Suprapubic skin (tissue), 4 donors: Measurements from ENCODE around the gene LMBR1. TPM values are rescaled to one million over a fixed set of nuclear protein-coding genes. Genes with fewer than 3 reads are reported as not detected.
"Not testable (repeated sequence)": the region's sequence is repeated elsewhere in the genome, so short reads cannot be mapped to it uniquely, and the experiment has no call there.

ENCODE experiments used
- DNase-seq, 2 donors: peaks; one replicate each; pipeline ENCODE4 v3.0.0-alpha.2; 2019; ENCODE audit warnings: low spot score in 2 of 2
- H3K27ac ChIP-seq: fragments of 200-600 bp; sonication (generic); one replicate; pipeline ENCODE4 v1.5.1; 2019
- H3K27me3 ChIP-seq: fragments of 200-600 bp; sonication (generic); one replicate; pipeline ENCODE4 v1.5.1; 2019
- H3K36me3 ChIP-seq: fragments of 200-600 bp; sonication (generic); one replicate; pipeline ENCODE4 v1.5.1; 2019
- H3K4me1 ChIP-seq: fragments of 200-600 bp; sonication (generic); one replicate; pipeline ENCODE4 v1.5.1; 2019
- H3K4me3 ChIP-seq: fragments of 200-600 bp; sonication (generic); one replicate; pipeline ENCODE4 v1.5.1; 2019; ENCODE audit warnings: mild to moderate bottlenecking
- H3K9me3 ChIP-seq: fragments of 200-600 bp; sonication (generic); one replicate; pipeline ENCODE4 v1.5.1; 2019
- EP300 ChIP-seq: sonication (generic); formaldehyde crosslinking; IDR thresholded peaks from one replicate; pipeline ENCODE4 v1.6.1; 2017; ENCODE audit warnings: antibody characterized with exemption
- POLR2A ChIP-seq, 2 donors: fragments of 450-650 bp; IDR thresholded peaks; one replicate each; pipeline ENCODE4 v1.6.1; 2017; ENCODE audit warnings: antibody characterized with exemption in 2 of 2, mild to moderate bottlenecking in 2 of 2, moderate library complexity in 2 of 2
- POLR2AphosphoS5 ChIP-seq, 3 donors: sonication (generic); formaldehyde crosslinking; IDR thresholded peaks; one replicate each; pipeline ENCODE4 v1.6.1; 2017; ENCODE audit warnings: antibody characterized with exemption in 3 of 3
- WGBS: methylation state at CpG from one replicate; pipeline ENCODE4 v1.1.5; 2018; 5-methylcytosine and 5-hydroxymethylcytosine counted together
- total RNA-seq, 4 donors: library from RNA; depleted of rRNA; stranded (reverse); fragments of >200 nt; gene quantifications; one replicate each; pipeline ENCODE4 v1.1.0, GENCODE V29; 2016
- TF ChIP-seq, protein P1 (sequence below), 2 donors: fragments of 200-600 bp in 1 of 2; fragments of 450-650 bp in 1 of 2; sonication (generic) in 1 of 2; IDR thresholded peaks; one replicate each; pipeline ENCODE4 v1.5.1; 2016 to 2019; ENCODE audit warnings: antibody characterized with exemption in 2 of 2, mild to moderate bottlenecking in 1 of 2, moderate library complexity in 1 of 2

The LMBR1 gene
- total RNA-seq, 4 donors from 2014 or later: 48.7 to 104 (median 59.1) TPM

DNA sequence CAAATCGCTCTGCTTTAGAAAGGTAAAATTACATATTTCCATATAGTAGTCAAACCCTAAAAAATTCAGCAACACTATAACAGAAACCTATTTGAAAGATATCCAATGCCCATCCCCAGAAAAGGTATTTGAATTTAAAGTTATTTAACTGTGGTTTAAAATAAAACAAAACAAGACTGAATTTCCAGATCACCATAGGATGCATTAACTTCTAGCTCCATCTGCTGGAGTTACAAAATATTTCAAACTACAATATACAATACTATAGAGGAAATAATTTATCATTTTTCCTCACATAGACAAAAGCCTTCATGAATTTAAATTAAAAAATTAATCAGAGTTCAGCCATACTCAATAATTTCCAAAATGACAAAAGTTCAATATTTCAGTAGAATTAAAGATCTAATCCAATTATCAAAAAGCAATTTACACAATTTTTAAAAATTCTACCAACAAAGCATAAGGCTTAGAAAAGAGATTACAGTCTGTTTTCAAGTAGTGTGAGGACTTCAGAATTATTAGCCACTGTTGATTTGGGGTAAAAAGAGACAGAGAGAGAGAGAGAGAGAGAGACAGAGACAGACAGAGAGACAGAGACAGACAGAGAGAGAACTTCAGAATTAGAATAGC, 75.9 kb downstream of the LMBR1 start:
- no peak for TF ChIP-seq POLR2AphosphoS5 (IDR thresholded peaks at IDR 0.05)
- TF ChIP-seq, protein P1, sequence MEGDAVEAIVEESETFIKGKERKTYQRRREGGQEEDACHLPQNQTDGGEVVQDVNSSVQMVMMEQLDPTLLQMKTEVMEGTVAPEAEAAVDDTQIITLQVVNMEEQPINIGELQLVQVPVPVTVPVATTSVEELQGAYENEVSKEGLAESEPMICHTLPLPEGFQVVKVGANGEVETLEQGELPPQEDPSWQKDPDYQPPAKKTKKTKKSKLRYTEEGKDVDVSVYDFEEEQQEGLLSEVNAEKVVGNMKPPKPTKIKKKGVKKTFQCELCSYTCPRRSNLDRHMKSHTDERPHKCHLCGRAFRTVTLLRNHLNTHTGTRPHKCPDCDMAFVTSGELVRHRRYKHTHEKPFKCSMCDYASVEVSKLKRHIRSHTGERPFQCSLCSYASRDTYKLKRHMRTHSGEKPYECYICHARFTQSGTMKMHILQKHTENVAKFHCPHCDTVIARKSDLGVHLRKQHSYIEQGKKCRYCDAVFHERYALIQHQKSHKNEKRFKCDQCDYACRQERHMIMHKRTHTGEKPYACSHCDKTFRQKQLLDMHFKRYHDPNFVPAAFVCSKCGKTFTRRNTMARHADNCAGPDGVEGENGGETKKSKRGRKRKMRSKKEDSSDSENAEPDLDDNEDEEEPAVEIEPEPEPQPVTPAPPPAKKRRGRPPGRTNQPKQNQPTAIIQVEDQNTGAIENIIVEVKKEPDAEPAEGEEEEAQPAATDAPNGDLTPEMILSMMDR (IDR thresholded peaks at IDR 0.05): peak in 1 of 2 donors; percentile 7
- H3K36me3 ChIP-seq: peaks cover 14% of the 10 kb centered on the region
- no peak overlapping the region for H3K4me3 ChIP-seq
- 97% methylated on average over 1 of the region's 1 CpG for WGBS
- no peak for DNase-seq
- no peaks in the 10 kb centered on the region for H3K9me3 ChIP-seq
- H3K27me3 ChIP-seq: no peaks in the 10 kb centered on the region
- no peak overlapping the region for H3K27ac ChIP-seq
- H3K4me1 ChIP-seq: no peaks in the 10 kb centered on the region

DNA sequence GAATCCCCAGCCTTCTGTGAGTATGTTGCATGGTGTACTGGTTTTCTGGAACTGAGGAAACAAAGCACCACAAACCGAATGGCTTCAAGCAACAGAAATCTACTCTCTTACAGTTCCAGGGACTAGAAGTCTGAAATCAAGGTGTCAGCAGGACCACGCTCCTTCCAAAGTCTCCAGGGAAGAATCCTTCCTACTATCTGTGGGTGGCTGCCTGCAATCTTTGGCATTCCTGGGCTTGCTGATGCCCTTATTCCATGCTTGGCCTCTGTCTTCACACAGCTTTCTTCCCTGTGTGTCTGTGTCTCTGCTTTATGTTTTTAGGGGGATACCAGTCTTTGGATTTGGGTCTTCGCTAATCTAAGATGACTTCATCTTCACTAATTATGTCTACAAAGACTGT, 81.3 kb downstream of the LMBR1 start:
- no peaks in the 10 kb centered on the region for H3K27me3 ChIP-seq
- no peak overlapping the region for H3K4me3 ChIP-seq
- TF ChIP-seq, protein P1 (IDR thresholded peaks at IDR 0.05): no peak
- TF ChIP-seq POLR2AphosphoS5 (IDR thresholded peaks at IDR 0.05) (no peak), EP300 (no peak), POLR2A (IDR thresholded peaks at IDR 0.05) (no peak)
- no peak overlapping the region for H3K27ac ChIP-seq
- DNase-seq: no peak
- no peaks in the 10 kb centered on the region for H3K9me3 ChIP-seq
- H3K4me1 ChIP-seq: no peaks in the 10 kb centered on the region
- WGBS: 97% methylated on average over 3 of the region's 3 CpGs
- H3K36me3 ChIP-seq: peaks cover 19% of the 10 kb centered on the region

DNA sequence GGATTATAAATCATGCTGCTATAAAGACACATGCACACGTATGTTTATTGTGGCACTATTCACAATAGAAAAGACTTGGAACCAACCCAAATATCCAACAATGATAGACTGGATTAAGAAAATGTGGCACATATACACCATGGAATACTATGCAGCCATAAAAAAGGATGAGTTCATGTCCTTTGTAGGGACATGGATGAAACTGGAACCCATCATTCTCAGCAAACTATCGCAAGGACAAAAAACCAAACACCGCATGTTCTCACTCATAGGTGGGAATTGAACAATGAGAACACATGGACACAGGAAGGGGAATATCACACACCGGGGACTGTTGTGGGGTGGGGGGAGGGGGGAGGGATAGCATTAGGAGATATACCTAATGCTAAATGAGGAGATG, 89.3 kb downstream of the LMBR1 start:
- H3K9me3 ChIP-seq, H3K4me1 ChIP-seq, H3K27ac ChIP-seq, H3K27me3 ChIP-seq, DNase-seq, H3K4me3 ChIP-seq: not testable (repeated sequence)
- peaks cover 10% of the 10 kb centered on the region for H3K36me3 ChIP-seq
- WGBS: 99% methylated on average over 4 of the region's 4 CpGs

DNA sequence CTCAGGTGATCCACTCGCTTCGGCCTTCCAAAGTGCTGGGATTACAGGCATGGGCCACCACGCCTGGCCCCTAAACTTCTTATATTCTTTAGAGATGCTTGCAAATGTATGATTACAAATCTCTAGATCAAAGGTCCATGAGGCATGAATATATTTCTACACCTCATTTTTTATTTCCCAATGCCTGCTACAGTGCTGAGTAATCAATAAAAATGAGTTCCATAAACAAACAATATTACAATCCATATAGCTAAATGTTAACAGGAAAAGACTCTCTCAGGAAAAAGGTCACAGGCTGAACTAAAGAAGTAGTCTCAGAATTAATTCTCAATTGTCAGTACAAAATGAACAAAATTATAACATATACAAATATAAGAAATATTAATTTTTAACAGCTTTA, 90.8 kb downstream of the LMBR1 start:
- Histone ChIP-seq H3K9me3 (no peaks in the 10 kb centered on the region), H3K27me3 (no peaks in the 10 kb centered on the region), H3K4me1 (no peaks in the 10 kb centered on the region), H3K4me3 (no peak overlapping the region), H3K36me3 (peaks cover 10% of the 10 kb centered on the region), H3K27ac (no peak overlapping the region)
- WGBS: 95% methylated on average over 3 of the region's 3 CpGs
- no peak for TF ChIP-seq POLR2A (IDR thresholded peaks at IDR 0.05)
- TF ChIP-seq, protein P1 (IDR thresholded peaks at IDR 0.05): no peak
- no peak for TF ChIP-seq EP300
- TF ChIP-seq POLR2AphosphoS5 (IDR thresholded peaks at IDR 0.05): no peak
- DNase-seq: no peak

DNA sequence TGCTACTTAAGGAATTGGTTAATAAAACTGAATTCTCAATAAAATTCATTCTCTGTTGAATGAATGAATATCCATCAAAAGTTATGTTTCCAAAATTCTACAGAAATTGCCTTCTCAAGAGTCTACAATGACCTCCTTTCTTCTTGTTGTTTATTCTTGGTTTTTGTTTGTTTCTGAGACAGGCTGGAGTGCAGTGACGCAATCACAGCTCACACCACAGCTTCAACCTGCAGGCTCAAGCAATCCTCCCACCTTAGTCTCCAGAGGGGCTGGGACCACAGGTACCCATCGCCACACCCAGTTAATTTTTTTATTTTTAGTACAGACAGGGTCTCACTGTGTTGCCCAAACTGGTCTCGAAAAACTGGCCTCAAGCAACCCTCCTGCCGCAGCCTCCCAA, 97.6 kb downstream of the LMBR1 start:
- 96% methylated on average over 4 of the region's 4 CpGs for WGBS

More for the DNA sequence above, 97.6 kb downstream of the LMBR1 start:
- no peaks in the 10 kb centered on the region for H3K4me1 ChIP-seq
- peaks cover 17% of the 10 kb centered on the region for H3K36me3 ChIP-seq
- no peaks in the 10 kb centered on the region for H3K27me3 ChIP-seq
- TF ChIP-seq, protein P1 (IDR thresholded peaks at IDR 0.05): no peak
- TF ChIP-seq POLR2AphosphoS5 (IDR thresholded peaks at IDR 0.05) (no peak), POLR2A (IDR thresholded peaks at IDR 0.05) (no peak), EP300 (no peak)
- DNase-seq: no peak
- H3K4me3 ChIP-seq: no peak overlapping the region
- no peaks in the 10 kb centered on the region for H3K9me3 ChIP-seq
- no peak overlapping the region for H3K27ac ChIP-seq
